HG02642 (cell line): ENCODE measurements around the gene TEDC1.

Experiments
- ATAC-seq: cut with Tn5 transposase; IDR thresholded peaks from one replicate; pipeline ENCODE4 v1.9.1; 2021; ENCODE audit warnings: mild to moderate bottlenecking; ENCODE audit not compliant: unreplicated experiment, poor library complexity

The TEDC1 gene

DNA sequence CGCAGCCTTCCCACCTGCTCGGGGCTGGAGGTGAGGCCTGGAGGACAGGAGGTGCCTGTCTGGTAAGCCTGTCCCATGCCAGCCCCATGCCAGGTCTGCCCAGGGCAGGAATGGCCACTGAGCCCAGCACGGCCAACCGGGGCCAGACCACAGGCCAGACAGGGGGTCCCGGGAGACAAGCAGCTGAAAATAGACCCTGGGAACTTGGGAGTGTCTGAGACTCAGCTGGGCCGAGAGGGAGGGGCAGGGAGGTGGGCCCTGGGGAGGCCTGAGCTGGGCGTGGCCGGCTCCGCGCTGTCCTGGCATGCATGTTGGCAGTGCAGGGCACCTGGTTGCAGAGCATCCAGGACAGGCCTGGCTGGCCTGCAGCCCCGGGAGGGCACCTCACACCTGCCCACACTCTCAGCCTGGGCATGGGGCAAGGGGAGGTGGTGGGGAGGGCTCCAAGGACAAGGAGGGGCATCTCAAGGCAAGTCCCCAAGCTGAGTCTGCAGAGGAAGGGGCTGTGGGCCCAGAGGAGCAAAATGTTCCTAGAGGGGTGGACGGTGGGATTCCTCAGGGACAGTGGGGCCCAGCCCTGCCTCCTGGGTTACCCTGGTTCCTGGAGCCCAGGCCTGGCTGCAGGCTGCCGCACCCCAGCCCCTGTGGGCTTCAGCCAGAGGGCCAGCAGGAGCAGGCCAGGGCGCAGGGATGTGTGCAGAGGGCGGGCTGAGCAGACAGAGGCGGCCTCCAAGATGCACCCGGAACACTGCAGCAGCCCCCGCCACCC is 7.6 kb upstream of the TEDC1 start:
- no peak for ATAC-seq

DNA sequence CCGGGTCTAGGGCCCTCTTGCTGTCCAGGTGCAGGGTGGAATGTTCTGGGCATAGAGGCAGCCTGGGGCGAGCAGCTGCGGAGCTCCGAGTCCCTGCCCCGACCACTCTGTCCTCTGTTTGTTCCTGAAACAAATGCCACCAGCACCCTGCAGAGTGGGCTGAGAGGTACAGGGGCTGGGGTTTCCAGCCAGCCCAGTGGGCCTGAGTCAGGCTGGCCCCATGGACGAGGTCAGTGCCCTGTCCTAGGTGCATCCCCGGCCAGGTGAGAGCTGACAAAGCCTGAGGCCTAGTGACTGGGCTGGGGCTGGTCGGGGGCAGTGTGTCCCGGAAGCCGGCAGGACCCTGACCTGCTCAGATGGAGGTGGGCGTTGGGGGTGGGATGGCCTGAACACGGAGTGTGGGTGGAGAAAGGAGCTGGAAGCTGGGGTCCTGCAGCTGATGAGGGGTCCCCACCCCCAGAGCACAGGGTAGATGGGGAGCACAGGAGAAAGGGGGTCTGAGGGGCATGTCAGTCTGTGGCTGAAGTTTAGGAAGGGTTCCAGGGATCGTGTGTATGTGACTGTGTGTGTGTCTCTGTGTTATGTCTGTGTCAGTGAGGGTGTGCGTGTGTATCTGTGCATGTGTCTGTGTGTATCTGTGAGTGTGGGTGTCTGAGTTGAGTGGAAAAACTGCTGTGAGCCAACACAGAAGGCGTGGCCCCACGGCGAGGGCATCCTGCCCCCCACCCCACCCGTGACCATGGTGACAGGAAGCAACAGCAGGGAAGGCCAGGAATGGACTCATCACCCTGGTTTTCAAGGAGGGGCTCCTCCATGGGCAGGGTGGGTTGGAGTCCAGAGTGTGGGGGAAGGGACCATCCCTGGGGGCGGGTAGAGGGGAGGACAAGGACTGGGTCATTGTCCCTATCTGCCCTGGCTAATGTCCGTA is 6.7 kb upstream of the TEDC1 start:
- no peak for ATAC-seq

- ATAC-seq: no peak
These were observed 6.1 kb upstream of the TEDC1 start for GRCh38 chr14:105484997-105485393.

- ATAC-seq: no peak
These were observed 5.3 kb upstream of the TEDC1 start for GRCh38 chr14:105485739-105486162.

DNA sequence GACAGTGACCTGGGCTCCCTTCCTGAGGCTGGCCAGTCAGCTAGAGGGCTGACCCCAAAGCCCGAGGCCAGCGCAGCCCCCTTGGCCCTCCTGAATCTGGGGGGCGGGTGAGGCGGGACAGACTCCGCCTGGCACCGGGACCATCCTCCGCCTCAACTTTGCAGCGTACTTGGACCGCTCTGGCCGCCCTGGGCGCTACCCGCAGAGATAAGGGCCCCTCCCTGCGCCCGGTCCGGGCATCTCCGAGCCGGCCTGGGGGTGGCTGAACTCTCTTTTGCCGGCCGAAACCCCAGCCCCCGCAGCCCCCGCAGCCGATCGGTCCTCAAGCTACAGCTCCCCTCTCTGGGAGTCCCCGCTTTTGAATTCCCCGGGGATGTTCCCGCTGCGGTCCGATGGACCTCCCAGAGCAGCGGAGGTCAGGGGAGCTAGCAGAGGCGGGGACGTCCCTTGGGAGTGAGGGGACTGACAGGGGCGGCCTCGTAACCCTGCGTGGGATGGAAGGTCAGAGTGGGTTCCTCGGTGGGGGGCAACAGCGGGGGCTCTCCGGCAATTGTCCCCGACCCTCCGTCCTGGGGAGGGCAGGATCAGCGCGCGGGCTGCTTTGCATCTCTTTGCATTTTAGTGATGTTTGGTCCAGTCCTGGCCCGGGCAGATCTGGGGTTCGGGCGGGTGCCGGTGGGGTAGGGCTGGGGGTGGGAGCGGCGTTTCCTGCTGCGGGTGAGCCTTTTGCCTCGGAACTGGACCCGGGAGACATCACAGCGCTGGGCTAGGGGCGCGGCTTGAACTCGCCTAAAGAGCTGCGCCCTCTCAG is 4.7 kb upstream of the TEDC1 start, which contains the start of gene CRIP1:
Gene CRIP1, plus strand, starts transcription at position 724 of the 811 bp plus-strand sequence. CDS start 374 bp downstream, outside the sequence.
- ATAC-seq: no peak

GRCh38 chr14:105486974-105487448 is 4.0 kb upstream of the TEDC1 start:
- ATAC-seq: no peak

- no peak for ATAC-seq
These were observed 3.5 kb upstream of the TEDC1 start for GRCh38 chr14:105487449-105487985.

DNA sequence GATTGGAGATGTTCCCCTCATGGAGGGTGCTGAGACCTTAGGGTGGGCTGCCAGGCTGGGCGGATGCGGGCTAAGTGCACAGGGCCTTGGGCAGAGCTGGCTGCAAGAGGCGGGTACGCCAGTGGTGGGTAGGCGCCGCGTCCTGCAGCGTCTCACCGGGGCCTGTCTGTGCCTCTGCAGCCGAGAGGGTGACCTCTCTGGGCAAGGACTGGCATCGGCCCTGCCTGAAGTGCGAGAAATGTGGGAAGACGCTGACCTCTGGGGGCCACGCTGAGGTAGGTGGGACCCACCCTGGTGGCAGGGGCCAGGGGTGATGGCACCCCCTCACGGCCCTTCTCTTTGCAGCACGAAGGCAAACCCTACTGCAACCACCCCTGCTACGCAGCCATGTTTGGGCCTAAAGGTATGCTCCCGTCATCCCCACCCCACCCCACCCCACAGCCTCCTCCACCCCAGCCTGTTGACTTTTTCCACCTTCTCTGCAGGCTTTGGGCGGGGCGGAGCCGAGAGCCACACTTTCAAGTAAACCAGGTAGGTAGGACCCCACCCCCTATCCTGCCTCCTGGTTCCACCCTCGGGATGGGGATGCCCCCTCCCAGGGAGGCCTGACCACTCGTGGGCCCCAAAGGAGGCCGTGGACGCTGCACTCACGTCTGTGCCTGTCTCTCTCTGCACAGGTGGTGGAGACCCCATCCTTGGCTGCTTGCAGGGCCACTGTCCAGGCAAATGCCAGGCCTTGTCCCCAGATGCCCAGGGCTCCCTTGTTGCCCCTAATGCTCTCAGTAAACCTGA is 2.9 kb upstream of the TEDC1 start:
- ATAC-seq: no peak

GRCh38 chr14:105488781-105489541 is 2.1 kb upstream of the TEDC1 start:
- no peak for ATAC-seq

GRCh38 chr14:105489542-105490266 is 1.3 kb upstream of the TEDC1 start:
- no peak for ATAC-seq

- ATAC-seq: peak; percentile 2
These were observed 827 bp upstream of the TEDC1 start for GRCh38 chr14:105490267-105490571.

DNA sequence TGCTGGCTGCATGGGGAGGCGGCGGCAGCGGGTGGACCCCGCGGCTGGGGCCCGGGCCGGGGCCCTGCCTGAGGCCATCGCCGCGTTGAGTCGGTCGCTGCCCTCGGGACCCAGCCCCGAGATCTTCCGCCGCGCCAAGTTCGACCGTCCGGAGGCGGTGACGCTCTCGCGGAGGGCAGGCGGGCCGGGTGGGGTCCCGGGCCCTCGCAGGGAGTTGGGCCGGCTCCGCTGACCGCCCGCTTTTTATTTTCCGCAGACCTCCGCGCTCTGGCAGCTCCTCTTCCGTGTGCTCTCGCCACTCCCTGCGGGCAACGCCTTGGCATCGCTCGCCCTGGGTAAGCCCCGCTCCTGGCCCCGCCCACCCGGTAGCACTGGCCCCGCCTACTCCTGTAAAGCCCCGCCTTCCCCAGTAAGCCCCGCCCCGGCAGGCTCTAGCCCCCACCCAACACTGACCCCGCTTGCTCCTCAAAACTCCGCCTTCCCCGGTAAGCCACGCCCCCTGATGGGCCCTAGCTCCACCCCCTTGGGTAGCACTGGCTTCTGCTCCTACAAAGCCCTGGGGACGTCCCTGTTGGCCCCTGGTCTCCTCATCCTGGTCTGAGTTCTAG is 424 bp downstream of the TEDC1 start:
- ATAC-seq: no peak

- no peak for ATAC-seq
These were observed 1.3 kb downstream of the TEDC1 start for GRCh38 chr14:105492031-105492970.

DNA sequence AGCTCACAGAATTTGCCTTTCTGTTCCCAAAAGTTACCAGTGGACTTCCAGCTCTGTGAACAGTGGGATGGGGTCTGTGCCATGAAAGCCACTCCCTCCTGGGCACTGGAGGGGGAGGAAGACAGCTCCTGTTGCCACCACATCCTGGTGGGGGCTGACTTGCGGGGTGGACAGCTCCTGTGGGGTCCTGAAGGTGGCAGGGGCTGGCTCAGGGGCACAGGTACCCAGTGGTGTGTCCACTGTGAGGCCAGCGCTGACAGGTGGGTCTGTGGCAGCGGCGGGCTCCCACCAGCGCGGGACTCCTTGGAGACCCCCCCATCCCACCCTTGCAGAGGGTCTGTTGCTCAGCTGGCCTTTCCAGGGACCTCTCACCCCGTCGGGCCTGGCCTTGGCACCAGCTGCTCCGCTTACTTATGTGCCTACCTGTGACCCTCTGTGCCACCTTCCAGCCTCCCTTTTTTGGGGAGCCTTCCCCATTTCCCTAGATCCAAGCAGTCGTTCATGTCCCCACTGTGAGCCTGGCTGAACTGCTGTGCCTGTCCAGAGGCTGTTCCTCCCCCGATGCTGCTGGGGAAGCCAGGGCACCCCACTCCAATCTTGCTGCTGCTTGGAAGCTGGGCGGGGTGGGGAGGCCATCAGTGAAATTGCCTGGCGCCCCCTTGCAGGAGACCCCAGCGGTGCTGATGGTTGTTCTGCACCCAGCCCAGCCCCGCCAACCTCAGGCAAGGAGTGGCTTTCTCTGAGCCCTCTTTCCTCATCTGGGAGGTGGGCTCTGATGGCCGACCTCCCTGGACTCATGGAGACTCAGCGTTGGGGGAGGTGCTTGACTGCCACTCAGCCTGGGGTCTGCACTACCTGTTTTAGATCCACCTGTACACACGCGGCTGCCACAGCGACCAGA is 2.2 kb downstream of the TEDC1 start:
- ATAC-seq: no peak

DNA sequence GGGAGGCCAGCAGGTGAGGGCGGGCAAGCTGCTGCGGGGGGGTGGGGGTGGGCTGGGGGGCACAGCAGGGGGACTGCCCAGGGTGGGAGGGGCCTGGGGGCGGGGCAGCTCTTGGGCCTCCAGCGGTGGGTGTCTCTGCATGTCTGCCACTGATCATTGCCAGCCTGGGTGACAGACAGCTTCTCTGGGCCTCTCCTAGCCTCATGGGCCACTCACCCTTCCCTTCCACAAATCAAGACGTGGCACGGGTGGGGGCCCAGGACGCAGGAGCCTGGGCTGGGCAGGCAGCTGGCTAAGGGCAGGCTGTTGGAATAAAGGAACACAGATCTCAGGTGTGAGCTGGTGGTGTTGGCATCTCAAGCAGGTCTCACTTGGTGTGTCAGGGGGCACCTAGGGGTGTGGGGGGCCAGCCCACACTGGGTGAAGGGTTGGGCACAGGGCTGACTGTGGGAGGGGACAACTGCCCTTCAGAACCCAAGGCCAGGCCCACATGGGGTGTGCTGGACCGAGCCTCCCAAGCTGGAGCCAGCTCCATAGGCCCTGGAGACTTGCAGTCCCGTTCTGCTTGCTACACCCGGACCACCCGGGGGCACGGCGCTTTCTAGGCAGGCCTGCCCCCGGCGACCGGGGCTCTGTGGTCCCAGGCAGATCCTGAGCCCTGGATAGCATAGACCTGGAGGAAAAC is 3.0 kb downstream of the TEDC1 start:
- ATAC-seq: no peak
